ENCODE measurements around the gene PHF20.
"Not testable (repeated sequence)": the region's sequence is repeated elsewhere in the genome, so short reads cannot be mapped to it uniquely, and the experiment has no call there.

The PHF20 gene

DNA sequence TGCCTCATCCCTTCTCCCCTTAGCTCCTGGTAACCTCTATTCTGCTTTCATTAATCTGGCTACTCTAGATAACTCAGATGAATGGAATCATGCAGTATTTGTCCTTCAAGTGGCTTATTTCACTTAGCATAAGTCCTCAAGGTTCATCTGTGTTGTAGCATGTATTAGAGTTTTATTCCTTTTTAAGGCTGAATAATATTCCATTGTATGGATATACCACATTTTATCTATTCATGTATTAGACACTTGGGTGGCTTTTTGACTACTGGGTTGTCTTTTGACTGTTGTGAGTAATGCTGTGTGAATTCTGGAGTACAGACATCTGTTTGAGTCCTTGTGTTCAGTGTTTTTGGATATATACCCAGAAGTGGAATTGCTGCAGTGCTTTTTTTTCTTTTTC is 58.4 kb downstream of the PHF20 start:
- no peaks in the 10 kb centered on the region for H3K36me3 ChIP-seq (ENCODE audit: insufficient read depth, low read length)
- no peak overlapping the region for H3K9ac ChIP-seq (ENCODE audit: low read length)
- no peak overlapping the region for H3K4me3 ChIP-seq (ENCODE audit: low read depth in 1 of 2, low read length in 2 of 2)
- H3K27ac ChIP-seq (ENCODE audit: low read depth, low read length) = no peak overlapping the region
- no peaks in the 10 kb centered on the region for H3K4me1 ChIP-seq (ENCODE audit: insufficient read depth, low read length)
- no peaks in the 10 kb centered on the region for H3K9me3 ChIP-seq (ENCODE audit: low read length)
- H3K27me3 ChIP-seq (ENCODE audit: control insufficient read depth in 1 of 2, insufficient read depth in 2 of 2, low read length in 2 of 2) = no peaks in the 10 kb centered on the region

DNA sequence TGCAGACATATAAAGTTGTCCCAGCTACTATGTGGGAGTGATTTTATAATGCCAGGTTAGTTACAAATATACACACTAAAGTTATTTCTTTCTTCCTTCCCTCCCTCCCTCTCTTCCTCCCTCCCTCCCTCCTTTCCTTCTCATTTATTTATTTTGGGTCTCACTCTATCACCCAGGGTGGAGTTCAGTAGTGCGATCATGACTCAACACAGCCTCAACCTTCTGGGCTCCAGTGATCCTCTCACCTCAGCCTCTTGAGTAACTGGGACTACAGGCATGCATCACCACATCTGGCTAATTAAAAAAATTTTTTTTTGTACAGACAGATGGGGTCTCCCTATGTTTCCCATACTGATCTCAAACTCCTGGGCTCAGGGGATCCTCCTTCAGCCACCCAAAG is 59.2 kb downstream of the PHF20 start:
- H3K27ac ChIP-seq (ENCODE audit: low read depth, low read length) = no peak overlapping the region
- no peaks in the 10 kb centered on the region for H3K36me3 ChIP-seq (ENCODE audit: insufficient read depth, low read length)
- H3K4me1 ChIP-seq (ENCODE audit: insufficient read depth, low read length) = no peaks in the 10 kb centered on the region
- no peak overlapping the region for H3K9ac ChIP-seq (ENCODE audit: low read length)
- H3K9me3 ChIP-seq (ENCODE audit: low read length) = no peaks in the 10 kb centered on the region
- H3K27me3 ChIP-seq (ENCODE audit: control insufficient read depth in 1 of 2, insufficient read depth in 2 of 2, low read length in 2 of 2) = no peaks in the 10 kb centered on the region
- H3K4me3 ChIP-seq (ENCODE audit: low read depth in 1 of 2, low read length in 2 of 2) = no peak overlapping the region

DNA sequence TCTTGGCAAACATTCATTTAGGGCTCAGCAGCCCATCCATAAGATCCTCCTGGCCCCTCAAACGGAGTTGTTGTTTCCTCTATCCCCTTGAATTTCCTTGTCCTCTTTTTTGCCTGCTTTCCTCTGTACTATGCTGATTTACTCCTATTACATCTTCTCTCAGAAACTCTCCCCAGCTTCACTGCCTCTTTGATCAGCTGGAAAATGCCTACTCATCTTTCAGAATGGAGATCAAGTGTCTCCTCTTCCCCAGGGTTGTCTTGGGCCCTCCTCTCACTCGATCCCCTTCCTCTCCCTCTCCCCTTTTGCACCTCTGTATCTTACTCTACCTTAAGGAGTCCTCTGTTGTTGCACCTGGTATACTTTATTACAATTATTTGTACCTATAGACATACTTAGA is 60.2 kb downstream of the PHF20 start:
- H3K9me3 ChIP-seq (ENCODE audit: low read length) = no peaks in the 10 kb centered on the region
- no peak overlapping the region for H3K27ac ChIP-seq (ENCODE audit: low read depth, low read length)
- no peak overlapping the region for H3K9ac ChIP-seq (ENCODE audit: low read length)
- no peaks in the 10 kb centered on the region for H3K36me3 ChIP-seq (ENCODE audit: insufficient read depth, low read length)
- no peaks in the 10 kb centered on the region for H3K27me3 ChIP-seq (ENCODE audit: control insufficient read depth in 1 of 2, insufficient read depth in 2 of 2, low read length in 2 of 2)
- H3K4me3 ChIP-seq (ENCODE audit: low read depth in 1 of 2, low read length in 2 of 2) = no peak overlapping the region
- H3K4me1 ChIP-seq (ENCODE audit: insufficient read depth, low read length) = no peaks in the 10 kb centered on the region

DNA sequence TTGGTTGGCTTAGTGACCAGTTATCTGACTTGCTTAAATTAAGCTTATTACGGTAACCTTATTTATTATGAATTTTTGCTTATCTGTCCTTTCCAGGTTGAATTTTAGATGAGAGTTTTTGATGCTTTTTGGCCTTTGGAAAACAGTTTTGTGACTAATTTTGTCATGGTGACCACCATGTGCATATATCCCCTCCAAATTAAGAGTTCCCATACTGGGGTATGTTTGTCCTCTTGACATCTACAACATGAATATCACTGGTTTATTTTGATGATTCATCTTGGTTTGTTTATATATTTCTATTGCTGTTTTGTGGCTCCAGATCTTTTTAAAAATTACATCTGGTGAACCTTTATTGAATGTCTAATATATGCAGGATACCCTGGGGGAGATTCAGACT is 61.4 kb downstream of the PHF20 start:
- H3K9me3 ChIP-seq (ENCODE audit: low read length) = no peaks in the 10 kb centered on the region
- H3K27me3 ChIP-seq (ENCODE audit: control insufficient read depth in 1 of 2, insufficient read depth in 2 of 2, low read length in 2 of 2) = no peaks in the 10 kb centered on the region
- peaks cover 4% of the 10 kb centered on the region for H3K4me1 ChIP-seq (ENCODE audit: insufficient read depth, low read length)
- H3K36me3 ChIP-seq (ENCODE audit: insufficient read depth, low read length) = no peaks in the 10 kb centered on the region
- H3K4me3 ChIP-seq (ENCODE audit: low read depth in 1 of 2, low read length in 2 of 2) = no peak overlapping the region
- no peak overlapping the region for H3K27ac ChIP-seq (ENCODE audit: low read depth, low read length)
- no peak overlapping the region for H3K9ac ChIP-seq (ENCODE audit: low read length)

DNA sequence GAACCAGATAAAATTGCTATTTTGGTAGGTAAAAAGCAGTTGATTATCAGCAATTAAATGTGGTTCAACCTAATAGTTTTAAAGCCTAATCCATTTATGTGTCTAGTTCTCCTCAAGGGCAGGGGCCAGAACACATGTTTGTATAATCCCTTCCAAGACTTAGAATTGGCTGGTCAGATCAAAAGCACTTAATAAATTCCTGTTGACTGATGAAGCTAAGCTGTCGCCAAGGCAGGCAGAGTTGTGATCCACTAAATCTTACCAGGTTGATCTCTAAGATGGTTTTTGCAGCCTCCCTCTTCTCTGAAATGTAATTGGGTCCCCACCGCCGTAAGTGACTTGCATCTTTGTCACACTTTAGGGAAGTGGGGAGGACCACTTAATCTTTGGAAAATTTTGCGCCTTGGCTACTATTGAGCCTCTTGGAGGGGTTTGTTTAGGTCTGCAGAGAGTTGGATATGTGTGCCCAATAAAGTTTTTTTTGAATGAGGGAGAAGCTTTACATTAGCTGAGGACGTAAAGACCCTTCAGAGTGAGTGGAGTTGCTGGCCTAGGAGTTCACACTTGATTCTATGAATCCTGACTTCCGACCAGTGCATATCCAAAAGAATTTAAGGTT is 65.9 kb downstream of the PHF20 start:
- H3K4me3 ChIP-seq (ENCODE audit: low read depth in 1 of 2, low read length in 2 of 2) = no peak overlapping the region
- no peak overlapping the region for H3K27ac ChIP-seq (ENCODE audit: low read depth, low read length)
- H3K9me3 ChIP-seq (ENCODE audit: low read length) = no peaks in the 10 kb centered on the region
- peaks cover 5% of the 10 kb centered on the region for H3K36me3 ChIP-seq (ENCODE audit: insufficient read depth, low read length)
- H3K9ac ChIP-seq (ENCODE audit: low read length) = no peak overlapping the region
- no peaks in the 10 kb centered on the region for H3K27me3 ChIP-seq (ENCODE audit: control insufficient read depth in 1 of 2, insufficient read depth in 2 of 2, low read length in 2 of 2)
- peaks cover 4% of the 10 kb centered on the region for H3K4me1 ChIP-seq (ENCODE audit: insufficient read depth, low read length)

DNA sequence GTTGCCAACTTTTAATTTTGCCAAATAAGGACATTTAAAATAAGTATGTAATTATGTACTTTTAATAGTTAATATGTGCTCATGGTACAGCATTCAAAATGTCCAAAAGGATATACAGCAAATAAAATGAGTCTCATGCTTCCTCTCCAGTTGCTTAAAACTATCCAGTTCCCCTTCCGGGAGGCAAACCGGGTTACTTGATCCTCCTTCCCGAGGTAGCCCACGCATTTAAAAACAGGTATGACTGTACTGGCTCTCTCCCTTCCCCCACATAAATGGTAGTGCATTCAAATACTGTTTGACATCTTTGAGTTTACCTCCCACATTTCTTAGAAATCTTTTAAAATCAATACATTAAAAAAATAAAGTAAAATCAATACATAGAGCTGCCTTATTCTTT is 66.4 kb downstream of the PHF20 start:
- Histone ChIP-seq H3K36me3 (ENCODE audit: insufficient read depth, low read length) (peaks cover 8% of the 10 kb centered on the region), H3K4me1 (ENCODE audit: insufficient read depth, low read length) (peaks cover 4% of the 10 kb centered on the region), H3K27me3 (ENCODE audit: control insufficient read depth in 1 of 2, insufficient read depth in 2 of 2, low read length in 2 of 2) (no peaks in the 10 kb centered on the region), H3K9me3 (ENCODE audit: low read length) (no peaks in the 10 kb centered on the region), H3K4me3 (ENCODE audit: low read depth in 1 of 2, low read length in 2 of 2) (no peak overlapping the region), H3K9ac (ENCODE audit: low read length) (no peak overlapping the region), H3K27ac (ENCODE audit: low read depth, low read length) (no peak overlapping the region)

DNA sequence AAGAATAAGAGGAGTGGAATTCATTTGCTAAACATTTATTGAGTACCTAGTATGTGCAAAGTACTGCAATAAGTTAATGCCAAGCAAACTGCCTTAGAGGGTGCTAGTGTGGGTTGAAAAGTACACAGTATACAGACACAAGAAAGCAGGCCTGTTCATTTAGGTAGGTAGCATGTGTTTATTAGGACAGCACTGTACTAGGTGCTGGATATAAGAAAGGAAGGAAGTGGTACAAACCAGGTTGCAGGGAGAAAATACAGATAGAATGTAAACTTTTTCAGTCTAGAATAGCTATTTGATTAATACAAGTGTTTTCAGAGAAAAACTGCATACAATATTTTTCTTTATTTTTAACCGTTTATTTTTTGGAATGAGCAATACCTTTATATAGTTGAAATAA is 68.1 kb downstream of the PHF20 start:
- peaks cover 15% of the 10 kb centered on the region for H3K36me3 ChIP-seq (ENCODE audit: insufficient read depth, low read length)
- no peak overlapping the region for H3K9ac ChIP-seq (ENCODE audit: low read length)
- H3K4me1 ChIP-seq (ENCODE audit: insufficient read depth, low read length) = peaks cover 4% of the 10 kb centered on the region
- H3K27me3 ChIP-seq (ENCODE audit: control insufficient read depth in 1 of 2, insufficient read depth in 2 of 2, low read length in 2 of 2) = no peaks in the 10 kb centered on the region
- no peak overlapping the region for H3K27ac ChIP-seq (ENCODE audit: low read depth, low read length)
- H3K4me3 ChIP-seq (ENCODE audit: low read depth in 1 of 2, low read length in 2 of 2) = no peak overlapping the region
- no peaks in the 10 kb centered on the region for H3K9me3 ChIP-seq (ENCODE audit: low read length)

DNA sequence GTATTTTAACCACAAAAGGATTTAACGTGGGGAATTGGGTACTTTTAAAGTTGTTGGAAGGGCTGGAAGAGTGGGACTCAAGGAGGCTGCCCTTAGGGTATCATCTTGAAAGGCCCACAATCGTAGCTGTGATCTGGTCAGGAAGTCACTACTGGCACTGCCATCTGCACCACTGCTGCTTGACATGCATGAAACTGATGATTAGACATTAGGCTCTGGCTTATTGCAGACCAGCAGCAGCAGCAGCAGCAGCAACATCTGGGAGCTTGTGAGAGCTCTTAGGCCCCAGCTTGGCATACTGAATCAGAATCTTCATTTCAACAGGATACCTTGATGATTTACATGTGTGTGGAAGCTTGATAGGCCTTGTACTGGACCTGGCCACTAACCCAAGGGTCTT is 68.6 kb downstream of the PHF20 start:
- no peaks in the 10 kb centered on the region for H3K27me3 ChIP-seq (ENCODE audit: control insufficient read depth in 1 of 2, insufficient read depth in 2 of 2, low read length in 2 of 2)
- peaks cover 15% of the 10 kb centered on the region for H3K36me3 ChIP-seq (ENCODE audit: insufficient read depth, low read length)
- H3K27ac ChIP-seq (ENCODE audit: low read depth, low read length) = no peak overlapping the region
- H3K9ac ChIP-seq (ENCODE audit: low read length) = no peak overlapping the region
- peaks cover 4% of the 10 kb centered on the region for H3K4me1 ChIP-seq (ENCODE audit: insufficient read depth, low read length)
- H3K9me3 ChIP-seq (ENCODE audit: low read length) = no peaks in the 10 kb centered on the region
- no peak overlapping the region for H3K4me3 ChIP-seq (ENCODE audit: low read depth in 1 of 2, low read length in 2 of 2)

DNA sequence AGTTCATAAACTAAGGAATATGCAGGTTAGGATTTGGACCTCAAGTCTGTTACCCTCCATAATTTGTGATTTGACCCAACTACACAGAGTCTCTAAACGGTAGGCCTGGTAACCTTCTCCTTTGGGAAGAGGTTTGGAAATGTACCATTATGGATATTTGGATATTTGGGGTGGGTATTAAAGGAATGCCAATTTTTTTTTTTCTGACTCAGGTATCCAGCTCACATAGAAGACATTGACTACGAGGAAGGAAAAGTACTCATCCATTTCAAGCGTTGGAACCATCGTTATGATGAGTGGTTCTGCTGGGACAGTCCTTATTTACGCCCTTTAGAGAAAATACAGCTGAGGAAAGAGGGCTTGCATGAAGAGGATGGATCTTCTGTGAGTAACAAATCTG is 70.5 kb downstream of the PHF20 start:
- no peak overlapping the region for H3K9ac ChIP-seq (ENCODE audit: low read length)
- H3K36me3 ChIP-seq (ENCODE audit: insufficient read depth, low read length) = peaks cover 16% of the 10 kb centered on the region
- peaks cover 3% of the 10 kb centered on the region for H3K4me1 ChIP-seq (ENCODE audit: insufficient read depth, low read length)
- H3K27ac ChIP-seq (ENCODE audit: low read depth, low read length) = no peak overlapping the region
- no peaks in the 10 kb centered on the region for H3K27me3 ChIP-seq (ENCODE audit: control insufficient read depth in 1 of 2, insufficient read depth in 2 of 2, low read length in 2 of 2)
- H3K9me3 ChIP-seq (ENCODE audit: low read length) = no peaks in the 10 kb centered on the region
- H3K4me3 ChIP-seq (ENCODE audit: low read depth in 1 of 2, low read length in 2 of 2) = no peak overlapping the region

DNA sequence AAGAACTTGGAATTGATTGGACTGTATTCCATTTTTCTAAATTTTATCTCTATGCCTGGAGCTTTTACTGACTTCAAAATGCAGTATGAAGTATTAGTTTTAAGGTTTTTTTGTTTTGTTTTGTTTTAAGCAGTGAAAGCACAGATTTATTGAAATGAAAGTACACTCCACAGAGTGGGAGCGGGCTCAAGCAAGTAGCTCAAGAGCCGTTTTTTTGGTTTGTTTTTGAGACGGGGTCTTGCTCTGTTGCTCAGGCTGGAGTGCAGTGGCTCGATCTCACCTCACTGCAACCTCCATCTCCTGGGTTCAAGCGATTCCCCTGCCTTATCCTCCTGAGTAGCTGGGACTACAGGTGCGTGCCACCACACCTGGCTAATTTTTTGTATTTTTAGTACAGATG is 72.1 kb downstream of the PHF20 start:
- not testable (repeated sequence) for H3K9me3 ChIP-seq (ENCODE audit: low read length); H3K27ac ChIP-seq (ENCODE audit: low read depth, low read length); H3K4me1 ChIP-seq (ENCODE audit: insufficient read depth, low read length); H3K9ac ChIP-seq (ENCODE audit: low read length); H3K4me3 ChIP-seq (ENCODE audit: low read depth in 1 of 2, low read length in 2 of 2); H3K27me3 ChIP-seq (ENCODE audit: control insufficient read depth in 1 of 2, insufficient read depth in 2 of 2, low read length in 2 of 2)
- H3K36me3 ChIP-seq (ENCODE audit: insufficient read depth, low read length) = peaks cover 22% of the 10 kb centered on the region

DNA sequence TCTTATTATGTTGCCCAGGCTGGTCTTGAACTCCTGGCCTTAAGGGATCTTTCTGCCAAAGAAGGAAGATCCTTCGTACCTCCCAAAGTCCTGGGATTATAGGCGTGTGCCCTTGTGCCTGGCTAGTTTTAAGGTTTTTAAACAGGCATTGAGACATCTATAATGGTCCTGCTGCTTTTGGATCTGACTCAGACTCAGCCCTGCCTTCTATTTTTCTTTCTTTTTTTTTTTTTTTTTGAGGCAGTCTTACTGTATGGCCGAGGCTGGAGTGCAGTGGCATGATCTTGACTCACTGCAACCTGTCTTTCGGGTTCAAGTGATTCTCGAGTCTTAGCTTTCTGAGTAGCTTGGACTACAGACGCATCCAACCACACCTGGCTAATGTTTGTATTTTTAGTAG is 73.7 kb downstream of the PHF20 start:
- H3K9me3 ChIP-seq (ENCODE audit: low read length) = no peaks in the 10 kb centered on the region
- peaks cover 22% of the 10 kb centered on the region for H3K36me3 ChIP-seq (ENCODE audit: insufficient read depth, low read length)
- no peak overlapping the region for H3K9ac ChIP-seq (ENCODE audit: low read length)
- H3K4me3 ChIP-seq (ENCODE audit: low read depth in 1 of 2, low read length in 2 of 2) = no peak overlapping the region
- H3K27me3 ChIP-seq (ENCODE audit: control insufficient read depth in 1 of 2, insufficient read depth in 2 of 2, low read length in 2 of 2) = no peaks in the 10 kb centered on the region
- no peaks in the 10 kb centered on the region for H3K4me1 ChIP-seq (ENCODE audit: insufficient read depth, low read length)
- H3K27ac ChIP-seq (ENCODE audit: low read depth, low read length) = no peak overlapping the region

DNA sequence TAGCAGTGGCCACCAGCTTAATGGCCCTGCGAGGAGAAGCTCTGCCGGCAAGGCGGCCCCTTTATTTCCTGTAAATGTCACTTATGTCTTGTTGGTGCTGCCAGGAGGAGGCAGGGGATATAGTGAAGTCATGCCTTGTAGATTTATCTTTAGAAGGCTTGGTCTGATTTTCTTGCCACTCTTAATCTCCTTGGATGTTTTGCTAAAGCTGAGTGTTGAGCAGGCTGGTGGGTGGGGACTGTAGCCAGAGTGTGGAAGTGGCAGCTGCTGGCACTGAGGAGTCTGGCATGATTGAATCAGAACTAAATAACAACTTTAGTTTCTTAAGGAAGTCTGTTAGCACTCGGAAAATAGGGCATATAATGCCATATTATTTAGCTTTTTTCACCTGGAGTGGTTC is 77.9 kb downstream of the PHF20 start:
- peaks cover 11% of the 10 kb centered on the region for H3K36me3 ChIP-seq (ENCODE audit: insufficient read depth, low read length)
- H3K27me3 ChIP-seq (ENCODE audit: control insufficient read depth in 1 of 2, insufficient read depth in 2 of 2, low read length in 2 of 2) = no peaks in the 10 kb centered on the region
- no peaks in the 10 kb centered on the region for H3K9me3 ChIP-seq (ENCODE audit: low read length)
- no peaks in the 10 kb centered on the region for H3K4me1 ChIP-seq (ENCODE audit: insufficient read depth, low read length)
- no peak overlapping the region for H3K9ac ChIP-seq (ENCODE audit: low read length)
- H3K4me3 ChIP-seq (ENCODE audit: low read depth in 1 of 2, low read length in 2 of 2) = no peak overlapping the region
- H3K27ac ChIP-seq (ENCODE audit: low read depth, low read length) = no peak overlapping the region

Measured in muscle layer of colon (tissue), 2 donors.